VCaP (cell line): ENCODE data around the gene CREBBP.

ENCODE experiments used
- H3K27ac ChIP-seq: fragments of 450-650 bp; 2 replicates; pipeline ENCODE4 v1.5.1; 2017
- CTCF ChIP-seq: fragments of 450-650 bp; conservative IDR thresholded peaks from 2 replicates; pipeline ENCODE4 v1.5.1; 2017; ENCODE audit warnings: mild to moderate bottlenecking, moderate library complexity

CREBBP gene

GRCh38 chr16:3713587-3714242, 166.8 kb downstream of the CREBBP start:
- no peak for TF ChIP-seq CTCF
- no peak overlapping the region for H3K27ac ChIP-seq

- no peak overlapping the region for H3K27ac ChIP-seq
- no peak for TF ChIP-seq CTCF
Measured at GRCh38 chr16:3712861-3713372, 167.6 kb downstream of the CREBBP start.

GRCh38 chr16:3706253-3707012, 174.1 kb downstream of the CREBBP start:
- TF ChIP-seq CTCF = no peak
- no peak overlapping the region for H3K27ac ChIP-seq

- H3K27ac ChIP-seq = no peak overlapping the region
- no peak for TF ChIP-seq CTCF
Measured at GRCh38 chr16:3702082-3702481, 178.4 kb downstream of the CREBBP start.

GRCh38 chr16:3701531-3701930, 179.0 kb downstream of the CREBBP start:
- no peak overlapping the region for H3K27ac ChIP-seq
- TF ChIP-seq CTCF = no peak

- H3K27ac ChIP-seq = no peak overlapping the region
- TF ChIP-seq CTCF = no peak
Measured at GRCh38 chr16:3698941-3699340, 181.6 kb downstream of the CREBBP start.

- H3K27ac ChIP-seq = peak overlapping the region; percentile 82
- no peak for TF ChIP-seq CTCF
Measured at GRCh38 chr16:3696425-3697218, 183.9 kb downstream of the CREBBP start.
